Adrenal gland (tissue), 12 donors: ENCODE data around the gene CENPU. TPM values are rescaled to one million over a fixed set of nuclear protein-coding genes. Genes with fewer than 3 reads are reported as not detected.

Source experiments
- DNase-seq, 7 donors: peaks; one replicate each; pipeline ENCODE4 v3.0.0-alpha.2; 2019 to 2020
- H3K27ac ChIP-seq, 5 donors: fragments of 200-600 bp; sonication (generic) in 4 of 5; 1 replicate in 3 of 5; 2 replicates in 2 of 5; pipeline versions ENCODE4 v1.5.1 to v1.8.0; 2016 to 2020; ENCODE audit warnings: mild to moderate bottlenecking in 1 of 5
- H3K27me3 ChIP-seq: fragments of 200-600 bp; 2 replicates; pipeline ENCODE4 v1.8.0; 2021
- H3K36me3 ChIP-seq, 2 donors: fragments of 200-600 bp; replicated peaks in 1 of 2; 1 replicate in 1 of 2; 2 replicates in 1 of 2; pipeline versions ENCODE4 v1.5.1 to v1.8.0; 2018 to 2022
- H3K4me1 ChIP-seq, 2 donors: fragments of 200-600 bp; replicated peaks in 1 of 2; 1 replicate in 1 of 2; 2 replicates in 1 of 2; pipeline versions ENCODE4 v1.5.1 to v1.8.0; 2018 to 2021
- H3K4me3 ChIP-seq, 4 donors: fragments of 200-600 bp; sonication (generic) in 3 of 4; one replicate each; pipeline ENCODE4 v1.5.1; 2016 to 2018
- H3K9me3 ChIP-seq, 3 donors: fragments of 200-600 bp; sonication (generic) in 1 of 3; replicated peaks in 1 of 3; 1 replicate in 2 of 3; 2 replicates in 1 of 3; pipeline versions ENCODE4 v1.5.1 to v1.8.0; 2016 to 2021
- POLR2A ChIP-seq, 2 donors: fragments of 450-650 bp; IDR thresholded peaks; one replicate each; pipeline ENCODE4 v1.6.1; 2017; ENCODE audit warnings: antibody characterized with exemption in 2 of 2, mild to moderate bottlenecking in 2 of 2, moderate library complexity in 1 of 2
- WGBS, 4 donors: extraction: QIAGEN DNeasy Blood & Tissue Kit in 2 of 4; methylation state at CpG; one replicate each; pipeline versions ENCODE4 v1.1.5 to v1.1.7; 2013 to 2017; 5-methylcytosine and 5-hydroxymethylcytosine counted together
- intact Hi-C, 2 donors: fragments of 100-400 bp; cut with DNase I; formaldehyde crosslinking; loops; one replicate each; pipeline versions ENCODE4 v1.14.1 to v1.15.0; 2022 to 2023
- polyA plus RNA-seq, 3 donors: library from polyadenylated mRNA; stranded (reverse); fragments of 200-250 nt in 2 of 3; fragments of 350-450 nt in 1 of 3; fragmentation: Illumina TruSeq in 1 of 3; extraction: RNeasy Lipid Tissue Mini Kit (QIAGEN cat#74804) in 1 of 3; gene quantifications; one replicate each; pipeline ENCODE4 v1.2.3, GENCODE V29; 2013 to 2014
- total RNA-seq, 9 donors: library from RNA; depleted of rRNA in 4 of 9; stranded (reverse); fragments of >200 nt in 4 of 9; fragments of 120-200 nt in 1 of 9; fragmentation: NEBNext Ultra II Directional in 1 of 9; extraction: Animal tissue kit (Norgen Biotek cat#: 25700) in 1 of 9; gene quantifications; one replicate each; pipeline versions ENCODE4 v1.1.0 to v1.2.4, GENCODE V29; 2013 to 2023
- TF ChIP-seq, protein P1 (sequence below), 6 experiments: fragments of 450-650 bp in 4 of 6; fragments of 200-600 bp in 2 of 6; sonication (generic) in 1 of 6; IDR thresholded peaks; 1 replicate in 5 of 6; 2 replicates in 1 of 6; pipeline versions ENCODE4 v1.5.1 to v1.8.0; 2016 to 2021; ENCODE audit warnings: antibody characterized with exemption in 6 of 6, mild to moderate bottlenecking in 2 of 6, moderate library complexity in 1 of 6
- donor health status: healthy with polysubstance abuse.
- donor health status: Bipolar disorder and iron deficiency.
- donor health status: DM: yes; HTN: yes; CAD: no.
- donor health status: DM: no; HTN: no; CAD: no.
- donor health status: DM: no; HTN: no; CAD: no.
- donor health status: DM: yes; HTN: yes; CAD: no.

CENPU gene
- total and polyA plus RNA-seq, 12 donors: 0.97 to 15.6 (median 2.9) TPM

DNA sequence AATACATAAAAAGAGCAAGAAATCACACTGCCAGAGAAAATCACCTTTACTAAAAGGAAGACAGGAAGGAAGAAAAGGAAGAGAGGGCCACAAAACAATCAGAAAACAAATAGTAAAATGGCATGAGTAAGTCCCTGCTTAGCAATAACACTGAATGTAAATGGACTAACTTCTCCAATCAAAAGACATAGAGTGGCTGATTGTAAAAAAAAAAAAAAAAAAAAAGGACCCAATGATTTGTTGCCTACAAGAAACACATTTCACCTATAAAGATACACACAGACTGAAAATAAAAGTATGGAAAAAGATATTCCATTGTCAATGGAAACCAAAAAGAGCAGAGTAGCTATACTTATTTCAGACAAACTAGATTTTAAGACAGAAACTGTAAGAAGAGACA is 12.6 kb downstream of the CENPU start:
- Histone ChIP-seq H3K27me3 (no peaks in the 10 kb centered on the region), H3K4me3 (no peak overlapping the region), H3K27ac (no peak overlapping the region), H3K9me3 (no peaks in the 10 kb centered on the region), H3K36me3 (no peaks in the 10 kb centered on the region), H3K4me1 (no peaks in the 10 kb centered on the region)
- DNase-seq: no peak
- intact Hi-C loops: no loop called here
- TF ChIP-seq, protein P1, sequence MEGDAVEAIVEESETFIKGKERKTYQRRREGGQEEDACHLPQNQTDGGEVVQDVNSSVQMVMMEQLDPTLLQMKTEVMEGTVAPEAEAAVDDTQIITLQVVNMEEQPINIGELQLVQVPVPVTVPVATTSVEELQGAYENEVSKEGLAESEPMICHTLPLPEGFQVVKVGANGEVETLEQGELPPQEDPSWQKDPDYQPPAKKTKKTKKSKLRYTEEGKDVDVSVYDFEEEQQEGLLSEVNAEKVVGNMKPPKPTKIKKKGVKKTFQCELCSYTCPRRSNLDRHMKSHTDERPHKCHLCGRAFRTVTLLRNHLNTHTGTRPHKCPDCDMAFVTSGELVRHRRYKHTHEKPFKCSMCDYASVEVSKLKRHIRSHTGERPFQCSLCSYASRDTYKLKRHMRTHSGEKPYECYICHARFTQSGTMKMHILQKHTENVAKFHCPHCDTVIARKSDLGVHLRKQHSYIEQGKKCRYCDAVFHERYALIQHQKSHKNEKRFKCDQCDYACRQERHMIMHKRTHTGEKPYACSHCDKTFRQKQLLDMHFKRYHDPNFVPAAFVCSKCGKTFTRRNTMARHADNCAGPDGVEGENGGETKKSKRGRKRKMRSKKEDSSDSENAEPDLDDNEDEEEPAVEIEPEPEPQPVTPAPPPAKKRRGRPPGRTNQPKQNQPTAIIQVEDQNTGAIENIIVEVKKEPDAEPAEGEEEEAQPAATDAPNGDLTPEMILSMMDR (IDR thresholded peaks at IDR 0.05): no peak
- TF ChIP-seq POLR2A (IDR thresholded peaks at IDR 0.05): no peak

DNA sequence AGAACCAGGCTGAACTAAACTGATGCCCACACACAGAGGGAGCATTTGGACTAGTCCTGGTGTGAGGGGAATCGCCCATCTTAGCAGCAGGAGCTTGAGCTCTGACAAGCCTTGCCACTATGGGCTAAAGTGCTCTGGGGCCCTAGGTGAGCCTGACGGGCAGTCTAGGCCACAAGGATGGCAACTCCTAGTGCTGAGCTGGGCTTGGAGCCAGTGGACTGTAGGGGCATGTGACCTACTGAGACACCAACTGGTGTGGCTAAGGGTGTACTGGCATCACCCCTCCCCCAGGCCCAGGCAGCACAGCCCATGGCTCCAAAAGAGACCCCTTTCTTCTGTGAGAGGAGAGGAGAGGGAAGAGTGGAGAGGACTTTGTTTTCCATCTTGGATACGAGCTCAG is 14.5 kb downstream of the CENPU start:
- 92 to 100% (median 97%) methylated on average over 3 of the region's 3 CpGs; no CpG with 5 or more reads in 1 of the 4 donors for WGBS, 4 donors
- H3K4me1 ChIP-seq: no peaks in the 10 kb centered on the region

DNA sequence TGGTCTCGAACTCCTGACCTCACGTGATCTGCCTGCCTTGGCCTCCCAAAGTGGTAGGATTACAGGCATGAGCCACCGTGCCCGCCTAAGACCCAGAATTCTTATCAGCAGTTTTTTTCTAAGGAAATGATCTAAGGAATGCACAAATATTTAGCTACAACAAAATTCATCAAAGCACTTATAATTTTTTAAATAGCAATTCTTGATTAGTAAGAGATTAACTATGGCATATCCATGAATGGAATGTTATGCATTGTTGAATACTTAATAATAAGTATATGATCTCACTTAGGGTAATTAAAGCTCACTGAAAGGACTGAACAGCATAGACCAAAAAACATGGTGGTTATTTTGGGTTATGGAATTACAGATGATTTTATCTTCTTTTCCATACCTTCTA is 18.4 kb downstream of the CENPU start:
- intact Hi-C loops: no loop called here
- Histone ChIP-seq H3K27ac (no peak overlapping the region), H3K36me3 (no peaks in the 10 kb centered on the region), H3K9me3 (no peaks in the 10 kb centered on the region), H3K27me3 (no peaks in the 10 kb centered on the region), H3K4me1 (no peaks in the 10 kb centered on the region), H3K4me3 (no peak overlapping the region)
- DNase-seq: no peak
- 97 to 98% (median 98%) methylated on average over 4 of the region's 4 CpGs for WGBS, 4 donors
- TF ChIP-seq, protein P1 (IDR thresholded peaks at IDR 0.05): no peak
- no peak for TF ChIP-seq POLR2A (IDR thresholded peaks at IDR 0.05)

More for the DNA sequence above, 14.5 kb downstream of the CENPU start:
- H3K27ac ChIP-seq: no peak overlapping the region
- no peak overlapping the region for H3K4me3 ChIP-seq
- no peak for TF ChIP-seq POLR2A (IDR thresholded peaks at IDR 0.05)
- TF ChIP-seq, protein P1 (IDR thresholded peaks at IDR 0.05): no peak
- H3K36me3 ChIP-seq: no peaks in the 10 kb centered on the region
- DNase-seq: no peak
- no peaks in the 10 kb centered on the region for H3K27me3 ChIP-seq
- intact Hi-C loops: no loop called here
- H3K9me3 ChIP-seq: no peaks in the 10 kb centered on the region

DNA sequence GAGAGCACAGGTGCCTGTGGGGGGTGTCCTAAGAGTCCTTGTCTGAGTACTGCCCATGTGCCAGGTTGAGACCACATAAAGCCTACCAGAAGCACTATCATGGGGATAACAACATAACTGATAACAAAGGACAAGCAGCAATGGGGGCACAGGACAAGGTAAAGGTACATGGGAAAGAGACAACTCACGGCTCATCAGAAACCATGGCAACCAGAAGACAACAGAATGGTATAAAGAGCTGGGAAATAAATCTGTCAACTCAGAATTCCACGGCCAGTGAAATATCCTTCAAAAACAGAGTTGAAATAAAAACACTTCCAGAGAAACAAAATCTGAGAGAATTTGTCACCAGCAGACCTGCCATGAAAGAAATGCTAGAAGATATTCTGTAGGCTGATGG is 20.0 kb downstream of the CENPU start:
- Histone ChIP-seq H3K27ac (no peak overlapping the region), H3K9me3 (no peaks in the 10 kb centered on the region), H3K27me3 (no peaks in the 10 kb centered on the region), H3K36me3 (no peaks in the 10 kb centered on the region), H3K4me3 (no peak overlapping the region), H3K4me1 (no peaks in the 10 kb centered on the region)
- intact Hi-C loops: no loop called here
- no peak for TF ChIP-seq POLR2A (IDR thresholded peaks at IDR 0.05)
- TF ChIP-seq, protein P1 (IDR thresholded peaks at IDR 0.05): no peak
- WGBS, 4 donors: 33 to 86% (median 45%) methylated on average over 2 of the region's 2 CpGs
- no peak for DNase-seq
